Measurements from ENCODE around the gene YPEL2.

Gene YPEL2

GRCh38 chr17:59330053-59330942 is 1.2 kb upstream of the YPEL2 start:
- DNase-seq (ENCODE audit: low spot score): no peak

GRCh38 chr17:59331929-59332748 is 684 bp downstream of the YPEL2 start:
- peak; percentile 46 for DNase-seq (ENCODE audit: low spot score)

- DNase-seq (ENCODE audit: low spot score): peak; percentile 28
Measured at GRCh38 chr17:59332749-59333377, 1.4 kb downstream of the YPEL2 start.

- no peak for DNase-seq (ENCODE audit: low spot score)
Measured at GRCh38 chr17:59333836-59334235, 2.4 kb downstream of the YPEL2 start.

- DNase-seq (ENCODE audit: low spot score): no peak
Measured at GRCh38 chr17:59335685-59336084, 4.2 kb downstream of the YPEL2 start.

- DNase-seq (ENCODE audit: low spot score): no peak
Measured at GRCh38 chr17:59337741-59338299, 6.4 kb downstream of the YPEL2 start.

- no peak for DNase-seq (ENCODE audit: low spot score)
Measured at GRCh38 chr17:59338498-59338897, 7.0 kb downstream of the YPEL2 start.

- no peak for DNase-seq (ENCODE audit: low spot score)
Measured at GRCh38 chr17:59341922-59342321, 10.5 kb downstream of the YPEL2 start.

- no peak for DNase-seq (ENCODE audit: low spot score)
Measured at GRCh38 chr17:59342681-59343131, 11.3 kb downstream of the YPEL2 start.

- DNase-seq (ENCODE audit: low spot score): no peak
Measured at GRCh38 chr17:59345476-59345875, 14.0 kb downstream of the YPEL2 start.

- no peak for DNase-seq (ENCODE audit: low spot score)
Measured at GRCh38 chr17:59346341-59346740, 14.9 kb downstream of the YPEL2 start.

GRCh38 chr17:59346876-59347407 is 15.5 kb downstream of the YPEL2 start:
- no peak for DNase-seq (ENCODE audit: low spot score)

- DNase-seq (ENCODE audit: low spot score): no peak
Measured at GRCh38 chr17:59347975-59348391, 16.5 kb downstream of the YPEL2 start.

- no peak for DNase-seq (ENCODE audit: low spot score)
Measured at GRCh38 chr17:59349178-59349577, 17.7 kb downstream of the YPEL2 start.

- DNase-seq (ENCODE audit: low spot score): no peak
Measured at GRCh38 chr17:59353106-59353854, 21.8 kb downstream of the YPEL2 start.

- DNase-seq (ENCODE audit: low spot score): no peak
Measured at GRCh38 chr17:59353936-59354755, 22.7 kb downstream of the YPEL2 start.

- no peak for DNase-seq (ENCODE audit: low spot score)
Measured at GRCh38 chr17:59355030-59355701, 23.7 kb downstream of the YPEL2 start.

GRCh38 chr17:59355702-59356325 is 24.4 kb downstream of the YPEL2 start:
- no peak for DNase-seq (ENCODE audit: low spot score)

- DNase-seq (ENCODE audit: low spot score): no peak
Measured at GRCh38 chr17:59356543-59357218, 25.2 kb downstream of the YPEL2 start.

Measured in AG08396 (cell line).